HEK293 (cell line): Measurements from ENCODE around the gene CAPNS2.

Experiments
- CTCF ChIA-PET: fragments of 350-600 bp; formaldehyde crosslinking; extraction: SDS; loops from one replicate; lab custom pipeline; 2021; ENCODE audit warnings: antibody characterized with exemption; lab: Yijun Ruan, JAX
- POLR2A ChIA-PET: fragments of 300-600 bp; formaldehyde crosslinking; extraction: SDS; loops from one replicate; lab custom pipeline; 2020; ENCODE audit warnings: antibody characterized with exemption, inconsistent platforms; lab: Yijun Ruan, JAX
- H3K27ac ChIP-seq: fragments of 200-500 bp; sonication (Bioruptor generic); 2 replicates; pipeline ENCODE4 v1.5.1; 2014; ENCODE audit warnings: low read depth, low read length, control low read depth, inconsistent platforms; ENCODE audit errors: extremely low read depth
- H3K36me3 ChIP-seq, 2 experiments: fragments of 200-500 bp in 1 of 2; sonication (Bioruptor generic) in 1 of 2; 1 replicate in 1 of 2; 2 replicates in 1 of 2; pipeline ENCODE4 v1.5.1; 2014 to 2017; ENCODE audit warnings: inconsistent platforms in 2 of 2, low read length in 2 of 2; ENCODE audit not compliant: control insufficient read depth in 2 of 2, insufficient read depth in 1 of 2
- H3K4me1 ChIP-seq: fragments of 200-500 bp; sonication (Bioruptor generic); 2 replicates; pipeline ENCODE4 v1.5.1; 2014; ENCODE audit warnings: mild to moderate bottlenecking, low read length, inconsistent platforms; ENCODE audit not compliant: control insufficient read depth, insufficient read depth
- H3K4me3 ChIP-seq: 2 replicates; pipeline ENCODE4 v1.5.1; 2011; ENCODE audit warnings: low read depth, mild to moderate bottlenecking, control low read depth, low read length, moderate library complexity
- H3K9me3 ChIP-seq: fragments of 200-500 bp; sonication (Bioruptor generic); 2 replicates; pipeline ENCODE4 v1.5.1; 2014; ENCODE audit warnings: low read depth, low read length, inconsistent platforms; ENCODE audit not compliant: control insufficient read depth, insufficient read depth
- GLI2 ChIP-seq: fragments of 450-650 bp; formaldehyde crosslinking; IDR thresholded peaks from 2 replicates; pipeline ENCODE4; 2017; ENCODE audit warnings: missing biosample characterization, missing genetic modification characterization, low read depth, borderline replicate concordance
- GLIS1 ChIP-seq: fragments of 450-650 bp; formaldehyde crosslinking; IDR thresholded peaks from 2 replicates; pipeline ENCODE4 v1.5.1; 2016; ENCODE audit warnings: missing biosample characterization, missing genetic modification characterization
- MZF1 ChIP-seq: fragments of 450-650 bp; formaldehyde crosslinking; IDR thresholded peaks from 2 replicates; pipeline ENCODE4 v1.5.1; 2017; ENCODE audit warnings: missing biosample characterization, missing genetic modification characterization, borderline replicate concordance
- OVOL3 ChIP-seq: fragments of 450-650 bp; formaldehyde crosslinking; IDR thresholded peaks from 2 replicates; pipeline ENCODE4 v1.5.1; 2016; ENCODE audit warnings: missing biosample characterization, missing genetic modification characterization
- RBAK ChIP-seq: fragments of 450-650 bp; formaldehyde crosslinking; IDR thresholded peaks from 2 replicates; pipeline ENCODE4 v1.5.1; 2016; ENCODE audit warnings: missing biosample characterization, missing genetic modification characterization
- SP3 ChIP-seq: fragments of 450-650 bp; formaldehyde crosslinking; IDR thresholded peaks from 2 replicates; pipeline ENCODE4 v1.5.1; 2016; ENCODE audit warnings: missing biosample characterization, missing genetic modification characterization
- SP7 ChIP-seq: fragments of 450-650 bp; formaldehyde crosslinking; IDR thresholded peaks from 2 replicates; pipeline ENCODE4 v1.5.1; 2016; ENCODE audit warnings: missing biosample characterization, missing genetic modification characterization
- ZEB2 ChIP-seq: fragments of 450-650 bp; formaldehyde crosslinking; IDR thresholded peaks from 2 replicates; pipeline ENCODE4 v1.5.1; 2016; ENCODE audit warnings: missing biosample characterization, missing genetic modification characterization
- ZFP37 ChIP-seq: fragments of 450-650 bp; formaldehyde crosslinking; IDR thresholded peaks from 2 replicates; pipeline ENCODE4 v1.5.1; 2016; ENCODE audit warnings: missing biosample characterization, missing genetic modification characterization
- ZNF184 ChIP-seq: fragments of 450-650 bp; IDR thresholded peaks from 2 replicates; pipeline ENCODE4 v1.5.1; 2018; ENCODE audit warnings: missing biosample characterization, mild to moderate bottlenecking, missing genetic modification characterization
- ZNF202 ChIP-seq: fragments of 450-650 bp; formaldehyde crosslinking; IDR thresholded peaks from 2 replicates; pipeline ENCODE4 v1.5.1; 2016; ENCODE audit warnings: missing biosample characterization, missing genetic modification characterization, borderline replicate concordance
- ZNF23 ChIP-seq: fragments of 450-650 bp; formaldehyde crosslinking; IDR thresholded peaks from 2 replicates; pipeline ENCODE4 v1.5.1; 2016; ENCODE audit warnings: missing biosample characterization, missing genetic modification characterization, borderline replicate concordance
- ZNF350 ChIP-seq: fragments of 450-650 bp; formaldehyde crosslinking; IDR thresholded peaks from 2 replicates; pipeline ENCODE4 v1.5.0; 2017; ENCODE audit warnings: missing biosample characterization, mild to moderate bottlenecking, missing genetic modification characterization
- ZNF510 ChIP-seq: fragments of 450-650 bp; formaldehyde crosslinking; IDR thresholded peaks from 2 replicates; pipeline ENCODE4 v1.5.1; 2018; ENCODE audit warnings: mild to moderate bottlenecking, missing genetic modification characterization, missing biosample characterization; ENCODE audit not compliant: insufficient replicate concordance
- ZNF514 ChIP-seq: fragments of 450-650 bp; formaldehyde crosslinking; IDR thresholded peaks from 2 replicates; pipeline ENCODE4 v1.5.1; 2016; ENCODE audit warnings: missing biosample characterization, missing genetic modification characterization
- ZNF530 ChIP-seq: fragments of 450-650 bp; formaldehyde crosslinking; IDR thresholded peaks from 2 replicates; pipeline ENCODE4 v1.5.1; 2016; ENCODE audit warnings: low read depth, missing biosample characterization, missing genetic modification characterization
- ZNF555 ChIP-seq: fragments of 450-650 bp; formaldehyde crosslinking; conservative IDR thresholded peaks from 2 replicates; pipeline ENCODE4 v1.5.1; 2017; ENCODE audit warnings: missing biosample characterization, mild to moderate bottlenecking, missing genetic modification characterization, inconsistent platforms
- ZNF560 ChIP-seq: fragments of 450-650 bp; formaldehyde crosslinking; IDR thresholded peaks from 2 replicates; pipeline ENCODE4 v1.5.1; 2017; ENCODE audit warnings: missing biosample characterization, missing genetic modification characterization, borderline replicate concordance
- ZNF561 ChIP-seq: fragments of 450-650 bp; IDR thresholded peaks from 2 replicates; pipeline ENCODE4 v1.5.1; 2018; ENCODE audit warnings: missing biosample characterization, missing genetic modification characterization, borderline replicate concordance
- ZNF585B ChIP-seq: fragments of 450-650 bp; formaldehyde crosslinking; IDR thresholded peaks from 2 replicates; pipeline ENCODE4 v1.5.1; 2016; ENCODE audit warnings: missing biosample characterization, missing genetic modification characterization
- ZNF596 ChIP-seq: fragments of 450-650 bp; IDR thresholded peaks from 2 replicates; pipeline ENCODE4 v1.5.0; 2018; ENCODE audit warnings: missing biosample characterization, mild to moderate bottlenecking, missing genetic modification characterization, moderate library complexity
- ZNF610 ChIP-seq: fragments of 450-650 bp; formaldehyde crosslinking; IDR thresholded peaks from 2 replicates; pipeline ENCODE4 v1.5.1; 2016; ENCODE audit warnings: missing biosample characterization, missing genetic modification characterization, borderline replicate concordance
- ZNF629 ChIP-seq: fragments of 450-650 bp; formaldehyde crosslinking; IDR thresholded peaks from 2 replicates; pipeline ENCODE4 v1.5.1; 2017; ENCODE audit warnings: missing biosample characterization, missing genetic modification characterization
- ZNF658 ChIP-seq: fragments of 450-650 bp; formaldehyde crosslinking; IDR thresholded peaks from 2 replicates; pipeline ENCODE4; 2016; ENCODE audit warnings: missing biosample characterization, missing genetic modification characterization
- ZNF677 ChIP-seq: fragments of 450-650 bp; IDR thresholded peaks from 2 replicates; pipeline ENCODE4 v1.5.0; 2018; ENCODE audit warnings: missing biosample characterization, mild to moderate bottlenecking, missing genetic modification characterization, moderate library complexity
- ZNF837 ChIP-seq: fragments of 450-650 bp; formaldehyde crosslinking; IDR thresholded peaks from 2 replicates; pipeline ENCODE4 v1.5.1; 2016; ENCODE audit warnings: missing biosample characterization, missing genetic modification characterization
- TF ChIP-seq, protein P1 (sequence below): fragments of 450-650 bp; formaldehyde crosslinking; IDR thresholded peaks from 2 replicates; pipeline ENCODE4 v1.5.1; 2016; ENCODE audit warnings: missing biosample characterization, missing genetic modification characterization
- TF ChIP-seq, protein P2 (sequence below): fragments of 450-650 bp; formaldehyde crosslinking; IDR thresholded peaks from 2 replicates; pipeline ENCODE4 v1.5.1; 2016; ENCODE audit warnings: missing biosample characterization, missing genetic modification characterization
- TF ChIP-seq, protein P3 (sequence below): fragments of 450-650 bp; formaldehyde crosslinking; IDR thresholded peaks from 2 replicates; pipeline ENCODE4 v1.5.1; 2017; ENCODE audit warnings: missing biosample characterization, missing genetic modification characterization

Gene CAPNS2

DNA sequence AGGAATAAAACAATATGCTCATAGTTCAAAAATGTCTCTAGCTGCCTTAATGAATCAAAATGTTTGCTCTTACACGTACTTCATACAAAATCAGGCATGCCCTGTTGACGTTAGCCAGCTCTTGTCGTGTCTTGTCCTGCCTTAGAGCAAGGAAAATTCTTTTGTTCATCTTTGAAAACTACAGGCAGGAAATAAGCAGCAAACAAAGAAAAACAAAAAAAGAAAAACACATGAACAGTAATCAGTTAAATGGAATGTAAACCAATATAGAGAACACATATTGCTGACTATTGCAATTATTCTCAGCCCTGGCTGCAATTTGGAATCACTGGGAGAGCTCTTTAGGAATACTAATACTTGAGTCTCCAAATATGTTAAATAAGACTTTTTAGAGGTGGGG, 1.7 kb downstream of the CAPNS2 start:
- ChIA-PET CTCF (interaction anchor here (1.2 kb wide), 1 partner anchor 103 kb away, joined by 7 read pairs; no protein-coding TSS in a partner anchor), POLR2A (no interaction called here)
- no peak overlapping the region for H3K27ac ChIP-seq
- H3K9me3 ChIP-seq: no peaks in the 10 kb centered on the region
- TF ChIP-seq SP3 (tag by site-specific recombination) (no peak), ZNF23 (tag by site-specific recombination) (no peak), ZNF202 (tag by site-specific recombination) (no peak), ZNF555 (tag by site-specific recombination) (no peak), ZNF596 (tag by site-specific recombination) (no peak), ZEB2 (tag by site-specific recombination) (no peak), ZNF510 (no peak), ZNF561 (tag by site-specific recombination) (no peak), ZNF350 (tag by site-specific recombination) (no peak), RBAK (tag by site-specific recombination) (no peak), MZF1 (tag by site-specific recombination) (no peak)
- TF ChIP-seq, protein P1, sequence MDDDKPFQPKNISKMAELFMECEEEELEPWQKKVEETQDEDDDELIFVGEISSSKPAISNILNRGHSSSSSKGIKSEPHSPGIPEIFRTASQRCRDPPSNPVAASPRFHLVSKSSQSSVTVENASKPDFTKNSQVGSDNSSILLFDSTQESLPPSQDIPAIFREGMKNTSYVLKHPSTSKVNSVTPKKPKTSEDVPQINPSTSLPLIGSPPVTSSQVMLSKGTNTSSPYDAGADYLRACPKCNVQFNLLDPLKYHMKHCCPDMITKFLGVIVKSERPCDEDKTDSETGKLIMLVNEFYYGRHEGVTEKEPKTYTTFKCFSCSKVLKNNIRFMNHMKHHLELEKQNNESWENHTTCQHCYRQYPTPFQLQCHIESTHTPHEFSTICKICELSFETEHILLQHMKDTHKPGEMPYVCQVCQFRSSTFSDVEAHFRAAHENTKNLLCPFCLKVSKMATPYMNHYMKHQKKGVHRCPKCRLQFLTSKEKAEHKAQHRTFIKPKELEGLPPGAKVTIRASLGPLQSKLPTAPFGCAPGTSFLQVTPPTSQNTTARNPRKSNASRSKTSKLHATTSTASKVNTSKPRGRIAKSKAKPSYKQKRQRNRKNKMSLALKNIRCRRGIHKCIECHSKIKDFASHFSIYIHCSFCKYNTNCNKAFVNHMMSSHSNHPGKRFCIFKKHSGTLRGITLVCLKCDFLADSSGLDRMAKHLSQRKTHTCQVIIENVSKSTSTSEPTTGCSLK: no peak
- TF ChIP-seq, protein P2, sequence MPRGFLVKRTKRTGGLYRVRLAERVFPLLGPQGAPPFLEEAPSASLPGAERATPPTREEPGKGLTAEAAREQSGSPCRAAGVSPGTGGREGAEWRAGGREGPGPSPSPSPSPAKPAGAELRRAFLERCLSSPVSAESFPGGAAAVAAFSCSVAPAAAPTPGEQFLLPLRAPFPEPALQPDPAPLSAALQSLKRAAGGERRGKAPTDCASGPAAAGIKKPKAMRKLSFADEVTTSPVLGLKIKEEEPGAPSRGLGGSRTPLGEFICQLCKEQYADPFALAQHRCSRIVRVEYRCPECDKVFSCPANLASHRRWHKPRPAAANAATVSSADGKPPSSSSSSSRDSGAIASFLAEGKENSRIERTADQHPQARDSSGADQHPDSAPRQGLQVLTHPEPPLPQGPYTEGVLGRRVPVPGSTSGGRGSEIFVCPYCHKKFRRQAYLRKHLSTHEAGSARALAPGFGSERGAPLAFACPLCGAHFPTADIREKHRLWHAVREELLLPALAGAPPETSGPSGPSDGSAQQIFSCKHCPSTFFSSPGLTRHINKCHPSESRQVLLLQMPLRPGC (tag by site-specific recombination): no peak
- no peaks in the 10 kb centered on the region for H3K4me1 ChIP-seq
- no peak overlapping the region for H3K4me3 ChIP-seq
- no peaks in the 10 kb centered on the region for H3K36me3 ChIP-seq

DNA sequence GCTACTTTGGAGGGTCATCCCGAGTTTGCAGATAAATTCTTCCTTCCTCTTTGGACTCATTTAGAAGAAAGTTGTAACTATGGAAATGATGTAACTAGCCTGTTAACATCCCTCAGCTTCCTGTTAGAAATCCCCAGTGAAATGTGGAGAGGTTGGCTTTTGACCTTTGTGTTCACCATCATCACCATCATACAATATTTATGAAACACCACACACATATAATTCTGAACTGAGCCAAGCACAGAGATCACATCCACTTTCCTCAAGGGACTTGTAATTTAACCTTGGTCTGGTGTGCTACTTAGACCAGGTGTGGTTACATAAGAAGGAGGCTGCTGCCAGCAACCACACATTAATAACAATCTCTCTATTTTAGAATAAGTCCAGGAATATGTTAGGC, 2.5 kb downstream of the CAPNS2 start:
- Histone ChIP-seq H3K4me3 (no peak overlapping the region), H3K4me1 (no peaks in the 10 kb centered on the region), H3K9me3 (no peaks in the 10 kb centered on the region), H3K27ac (no peak overlapping the region), H3K36me3 (no peaks in the 10 kb centered on the region)
- POLR2A ChIA-PET: no interaction called here
- CTCF ChIA-PET: interaction anchor here (0.6 to 1.2 kb wide), 4 partner anchors 104 to 995 kb away, joined by 3 to 7 read pairs (median 3); no protein-coding TSS in a partner anchor
- TF ChIP-seq GLIS1 (tag by site-specific recombination) (no peak), ZNF530 (tag by site-specific recombination) (no peak), ZNF184 (tag by site-specific recombination) (no peak), OVOL3 (tag by site-specific recombination) (no peak), GLI2 (tag by site-specific recombination) (no peak), ZNF514 (tag by site-specific recombination) (no peak)

DNA sequence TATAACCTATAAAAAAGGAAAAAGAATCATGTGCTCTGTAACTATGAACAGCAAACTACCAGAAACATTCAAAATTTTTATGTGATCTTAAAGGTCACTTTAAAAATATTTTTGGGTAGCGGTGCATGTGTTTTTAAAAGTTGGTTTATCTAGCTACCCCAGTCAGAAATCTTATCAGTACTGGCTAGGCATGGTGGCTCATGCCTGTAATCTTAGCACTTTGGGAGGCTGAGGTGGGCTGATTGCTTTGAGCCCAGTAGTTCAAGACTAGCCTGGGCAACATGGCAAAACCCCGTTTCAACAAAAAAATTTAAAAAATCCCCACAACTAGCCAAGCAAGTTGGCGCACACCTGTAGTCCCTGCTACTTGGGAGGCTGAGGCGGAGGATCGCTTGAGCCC, 3.7 kb downstream of the CAPNS2 start:
- no peak overlapping the region for H3K27ac ChIP-seq
- no peak overlapping the region for H3K4me3 ChIP-seq
- CTCF ChIA-PET: interaction anchor here (1.1 kb wide), 1 partner anchor 12 kb away, joined by 3 read pairs; no protein-coding TSS in a partner anchor
- no peaks in the 10 kb centered on the region for H3K4me1 ChIP-seq
- no peaks in the 10 kb centered on the region for H3K36me3 ChIP-seq
- POLR2A ChIA-PET: no interaction called here
- no peaks in the 10 kb centered on the region for H3K9me3 ChIP-seq
- no peak for TF ChIP-seq ZNF585B
- TF ChIP-seq ZNF658 (tag by site-specific recombination): no peak
- TF ChIP-seq ZNF629 (tag by site-specific recombination): no peak
- no peak for TF ChIP-seq ZNF837
- no peak for TF ChIP-seq ZNF560 (tag by site-specific recombination)
- TF ChIP-seq ZNF610 (tag by site-specific recombination): no peak
- no peak for TF ChIP-seq ZNF514 (tag by site-specific recombination)
- no peak for TF ChIP-seq ZNF677 (tag by site-specific recombination)
- TF ChIP-seq ZNF530 (tag by site-specific recombination): no peak
- TF ChIP-seq ZFP37 (tag by site-specific recombination): no peak
- no peak for TF ChIP-seq RBAK (tag by site-specific recombination)
- no peak for TF ChIP-seq SP7
- TF ChIP-seq, protein P3, sequence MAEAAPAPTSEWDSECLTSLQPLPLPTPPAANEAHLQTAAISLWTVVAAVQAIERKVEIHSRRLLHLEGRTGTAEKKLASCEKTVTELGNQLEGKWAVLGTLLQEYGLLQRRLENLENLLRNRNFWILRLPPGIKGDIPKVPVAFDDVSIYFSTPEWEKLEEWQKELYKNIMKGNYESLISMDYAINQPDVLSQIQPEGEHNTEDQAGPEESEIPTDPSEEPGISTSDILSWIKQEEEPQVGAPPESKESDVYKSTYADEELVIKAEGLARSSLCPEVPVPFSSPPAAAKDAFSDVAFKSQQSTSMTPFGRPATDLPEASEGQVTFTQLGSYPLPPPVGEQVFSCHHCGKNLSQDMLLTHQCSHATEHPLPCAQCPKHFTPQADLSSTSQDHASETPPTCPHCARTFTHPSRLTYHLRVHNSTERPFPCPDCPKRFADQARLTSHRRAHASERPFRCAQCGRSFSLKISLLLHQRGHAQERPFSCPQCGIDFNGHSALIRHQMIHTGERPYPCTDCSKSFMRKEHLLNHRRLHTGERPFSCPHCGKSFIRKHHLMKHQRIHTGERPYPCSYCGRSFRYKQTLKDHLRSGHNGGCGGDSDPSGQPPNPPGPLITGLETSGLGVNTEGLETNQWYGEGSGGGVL: no peak
